Esophagus muscularis mucosa (tissue), 4 donors: ENCODE data around the gene PGM3. TPM values are rescaled to one million over a fixed set of nuclear protein-coding genes. Genes with fewer than 3 reads are reported as not detected.

ENCODE experiments used
- DNase-seq: peaks from one replicate; pipeline ENCODE4 v3.0.0-alpha.2; 2017; ENCODE audit errors: extremely low spot score
- H3K27ac ChIP-seq, 4 donors: fragments of 200-600 bp; sonication (generic); replicated peaks in 1 of 4; 1 replicate in 3 of 4; 2 replicates in 1 of 4; pipeline ENCODE4 v1.5.1; 2016 to 2019; ENCODE audit warnings: mild to moderate bottlenecking in 1 of 4
- H3K27me3 ChIP-seq, 4 donors: fragments of 200-600 bp; sonication (generic); one replicate each; pipeline versions ENCODE4 v1.5.1 to v1.6.0; 2016 to 2019
- H3K36me3 ChIP-seq, 4 donors: fragments of 200-600 bp; sonication (generic); one replicate each; pipeline ENCODE4 v1.5.1; 2016 to 2019
- H3K4me1 ChIP-seq, 4 donors: fragments of 200-600 bp; sonication (generic); one replicate each; pipeline ENCODE4 v1.5.1; 2016 to 2019
- H3K4me3 ChIP-seq, 4 donors: fragments of 200-600 bp; sonication (generic); 1 replicate in 2 of 4; 2 replicates in 2 of 4; pipeline ENCODE4 v1.5.1; 2016 to 2019; ENCODE audit warnings: mild to moderate bottlenecking in 4 of 4, moderate library complexity in 1 of 4
- H3K9me3 ChIP-seq, 4 donors: fragments of 200-600 bp; sonication (generic); 1 replicate in 3 of 4; 2 replicates in 1 of 4; pipeline ENCODE4 v1.5.1; 2016 to 2019
- EP300 ChIP-seq: sonication (generic); formaldehyde crosslinking; IDR thresholded peaks from one replicate; pipeline ENCODE4 v1.6.1; 2017; ENCODE audit warnings: antibody characterized with exemption
- POLR2A ChIP-seq: fragments of 450-650 bp; IDR thresholded peaks from one replicate; pipeline ENCODE4 v1.6.1; 2017; ENCODE audit warnings: antibody characterized with exemption, moderate library complexity, mild to moderate bottlenecking, low read depth
- POLR2AphosphoS5 ChIP-seq, 2 donors: sonication (generic); formaldehyde crosslinking; IDR thresholded peaks; one replicate each; pipeline ENCODE4 v1.6.1; 2017; ENCODE audit warnings: antibody characterized with exemption in 2 of 2
- WGBS: methylation state at CpG from one replicate; pipeline ENCODE4 v1.1.5; 2018; 5-methylcytosine and 5-hydroxymethylcytosine counted together
- intact Hi-C: fragments of 100-400 bp; cut with DNase I; formaldehyde crosslinking; loops from one replicate; pipeline ENCODE4 v1.15.1; 2023
- total RNA-seq, 4 donors: library from RNA; depleted of rRNA; stranded (reverse); fragments of >200 nt; gene quantifications; one replicate each; pipeline versions ENCODE4 v1.1.0 to v1.2.1, GENCODE V29; 2016
- TF ChIP-seq, protein P1 (sequence below), 3 experiments: fragments of 200-600 bp in 2 of 3; fragments of 450-650 bp in 1 of 3; sonication (generic) in 2 of 3; IDR thresholded peaks; one replicate each; pipeline ENCODE4 v1.5.1; 2017 to 2019; ENCODE audit warnings: antibody characterized with exemption in 3 of 3, mild to moderate bottlenecking in 2 of 3, moderate library complexity in 1 of 3

The PGM3 gene
- total RNA-seq, 4 donors from 2014 or later: 7.1 to 15.4 (median 8.9) TPM

DNA sequence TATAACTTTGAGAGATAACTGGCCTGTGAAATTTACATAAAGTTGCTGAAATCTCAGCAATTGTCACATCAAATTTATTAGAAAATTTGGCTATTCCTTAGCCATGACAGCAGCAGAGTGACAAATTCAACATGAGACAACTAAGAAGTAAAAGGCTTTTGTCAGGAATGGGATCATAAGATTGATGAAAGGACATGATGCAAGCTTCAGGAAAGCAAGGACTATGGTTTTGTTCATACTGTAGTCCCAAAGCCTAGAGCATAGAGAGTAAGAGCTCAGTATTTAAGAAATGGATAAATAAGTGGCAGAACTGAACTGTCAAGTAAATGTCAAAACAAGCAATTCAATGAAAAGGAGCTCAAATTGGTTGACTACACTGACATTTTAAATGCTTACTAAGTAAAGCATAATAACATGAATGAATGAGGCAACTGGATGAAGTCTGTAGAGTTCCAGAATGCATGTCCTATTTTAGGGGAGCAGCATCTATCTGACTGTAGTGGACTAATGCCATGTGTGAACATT is 12.6 kb downstream of the PGM3 start:
- Histone ChIP-seq H3K4me1 (no peaks in the 10 kb centered on the region), H3K9me3 (no peaks in the 10 kb centered on the region), H3K27me3 (no peaks in the 10 kb centered on the region), H3K36me3 (peaks cover 0 to 94% (median 43%) of the 10 kb centered on the region in 4 donors), H3K4me3 (no peak overlapping the region), H3K27ac (no peak overlapping the region)
- DNase-seq: no peak
- TF ChIP-seq POLR2AphosphoS5 (IDR thresholded peaks at IDR 0.05) (no peak), POLR2A (no peak), EP300 (no peak)
- TF ChIP-seq, protein P1, sequence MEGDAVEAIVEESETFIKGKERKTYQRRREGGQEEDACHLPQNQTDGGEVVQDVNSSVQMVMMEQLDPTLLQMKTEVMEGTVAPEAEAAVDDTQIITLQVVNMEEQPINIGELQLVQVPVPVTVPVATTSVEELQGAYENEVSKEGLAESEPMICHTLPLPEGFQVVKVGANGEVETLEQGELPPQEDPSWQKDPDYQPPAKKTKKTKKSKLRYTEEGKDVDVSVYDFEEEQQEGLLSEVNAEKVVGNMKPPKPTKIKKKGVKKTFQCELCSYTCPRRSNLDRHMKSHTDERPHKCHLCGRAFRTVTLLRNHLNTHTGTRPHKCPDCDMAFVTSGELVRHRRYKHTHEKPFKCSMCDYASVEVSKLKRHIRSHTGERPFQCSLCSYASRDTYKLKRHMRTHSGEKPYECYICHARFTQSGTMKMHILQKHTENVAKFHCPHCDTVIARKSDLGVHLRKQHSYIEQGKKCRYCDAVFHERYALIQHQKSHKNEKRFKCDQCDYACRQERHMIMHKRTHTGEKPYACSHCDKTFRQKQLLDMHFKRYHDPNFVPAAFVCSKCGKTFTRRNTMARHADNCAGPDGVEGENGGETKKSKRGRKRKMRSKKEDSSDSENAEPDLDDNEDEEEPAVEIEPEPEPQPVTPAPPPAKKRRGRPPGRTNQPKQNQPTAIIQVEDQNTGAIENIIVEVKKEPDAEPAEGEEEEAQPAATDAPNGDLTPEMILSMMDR (IDR thresholded peaks at IDR 0.05): no peak
- intact Hi-C loops: no loop called here

DNA sequence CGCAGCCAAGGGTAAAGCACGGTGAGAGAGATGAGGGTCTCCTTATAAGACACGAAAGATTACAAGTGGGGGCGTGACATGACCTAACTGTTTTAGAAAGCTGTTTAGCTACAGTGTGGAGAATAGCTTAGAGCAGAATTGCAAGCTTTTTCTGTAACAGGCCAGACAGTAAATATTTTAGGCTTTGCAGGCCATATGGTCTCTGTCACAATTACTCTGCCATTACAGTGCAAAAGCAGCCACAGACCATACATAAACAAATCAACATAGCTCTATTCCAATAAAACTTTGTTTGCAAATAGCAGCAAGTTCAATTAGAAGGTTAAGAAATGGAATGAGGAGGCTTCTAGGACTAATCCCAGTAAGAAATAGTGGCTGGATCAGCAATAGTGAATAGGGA is 16.8 kb downstream of the PGM3 start:
- Histone ChIP-seq H3K9me3 (no peaks in the 10 kb centered on the region), H3K4me3 (no peak overlapping the region), H3K4me1 (no peaks in the 10 kb centered on the region), H3K27me3 (no peaks in the 10 kb centered on the region), H3K27ac (no peak overlapping the region), H3K36me3 (peaks cover 16 to 90% (median 60%) of the 10 kb centered on the region in 4 donors)
- TF ChIP-seq, protein P1 (IDR thresholded peaks at IDR 0.05): no peak
- no peak for TF ChIP-seq POLR2A
- TF ChIP-seq POLR2AphosphoS5 (IDR thresholded peaks at IDR 0.05): no peak
- no peak for TF ChIP-seq EP300
- intact Hi-C loops: no loop called here
- 58% methylated on average over 4 of the region's 4 CpGs for WGBS
- DNase-seq: no peak

DNA sequence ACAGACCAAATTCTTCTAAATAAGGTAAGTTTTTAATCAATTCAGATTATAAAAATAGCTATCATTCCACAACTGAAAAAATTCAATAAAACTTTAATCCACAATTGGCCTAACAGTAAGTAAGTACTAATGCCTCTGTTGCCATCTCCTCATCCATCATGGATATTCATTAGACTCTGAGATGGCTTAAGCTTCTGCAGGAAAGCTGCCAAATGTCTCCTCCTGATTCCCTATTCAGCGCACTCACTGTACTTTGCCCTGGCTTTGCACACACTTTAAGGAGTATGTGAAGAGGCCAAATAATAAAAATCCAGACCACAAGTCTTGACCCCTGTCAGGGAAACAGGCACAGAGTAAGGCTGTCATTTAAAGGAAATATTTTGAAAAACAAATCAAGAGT is 23.6 kb downstream of the PGM3 start:
- 33% methylated on average over 1 of the region's 1 CpG for WGBS
- H3K36me3 ChIP-seq: peaks cover 40 to 99% (median 90%) of the 10 kb centered on the region in 4 donors
- no peaks in the 10 kb centered on the region for H3K27me3 ChIP-seq

DNA sequence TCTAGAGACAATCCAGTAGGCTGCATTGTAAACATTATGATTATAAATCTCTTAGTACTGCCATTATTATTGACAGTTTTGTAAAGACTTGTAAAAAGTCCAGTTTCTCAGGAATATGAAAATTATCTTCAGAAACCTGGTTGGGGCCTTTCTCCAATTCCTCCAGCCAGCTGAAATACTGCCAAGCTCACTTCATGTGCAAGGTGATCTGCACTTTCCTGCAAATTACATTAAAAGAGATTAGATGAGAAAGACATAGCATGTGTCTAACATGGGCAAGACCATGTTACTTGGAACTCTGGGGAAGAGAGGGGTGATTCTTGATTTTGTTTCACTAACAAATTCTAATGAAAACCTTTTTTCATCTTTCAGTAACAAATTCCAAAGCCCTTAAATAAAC is 24.0 kb downstream of the PGM3 start:
- Histone ChIP-seq H3K27me3 (no peaks in the 10 kb centered on the region), H3K36me3 (peaks cover 38 to 100% (median 93%) of the 10 kb centered on the region in 4 donors), H3K9me3 (no peaks in the 10 kb centered on the region), H3K4me1 (peaks cover 0 to 9% (median 3%) of the 10 kb centered on the region in 4 donors), H3K4me3 (no peak overlapping the region), H3K27ac (no peak overlapping the region)
- no peak for TF ChIP-seq POLR2AphosphoS5 (IDR thresholded peaks at IDR 0.05)
- TF ChIP-seq, protein P1 (IDR thresholded peaks at IDR 0.05): no peak
- TF ChIP-seq EP300: no peak
- TF ChIP-seq POLR2A: no peak
- intact Hi-C loops: no loop called here
- no peak for DNase-seq

More for the DNA sequence above, 23.6 kb downstream of the PGM3 start:
- H3K27ac ChIP-seq: no peak overlapping the region
- H3K4me3 ChIP-seq: no peak overlapping the region
- peaks cover 0 to 9% (median 3%) of the 10 kb centered on the region in 4 donors for H3K4me1 ChIP-seq
- intact Hi-C loops: no loop called here
- no peak for TF ChIP-seq EP300
- no peak for TF ChIP-seq POLR2AphosphoS5 (IDR thresholded peaks at IDR 0.05)
- TF ChIP-seq, protein P1 (IDR thresholded peaks at IDR 0.05): no peak
- no peak for TF ChIP-seq POLR2A
- DNase-seq: no peak
- H3K9me3 ChIP-seq: no peaks in the 10 kb centered on the region

DNA sequence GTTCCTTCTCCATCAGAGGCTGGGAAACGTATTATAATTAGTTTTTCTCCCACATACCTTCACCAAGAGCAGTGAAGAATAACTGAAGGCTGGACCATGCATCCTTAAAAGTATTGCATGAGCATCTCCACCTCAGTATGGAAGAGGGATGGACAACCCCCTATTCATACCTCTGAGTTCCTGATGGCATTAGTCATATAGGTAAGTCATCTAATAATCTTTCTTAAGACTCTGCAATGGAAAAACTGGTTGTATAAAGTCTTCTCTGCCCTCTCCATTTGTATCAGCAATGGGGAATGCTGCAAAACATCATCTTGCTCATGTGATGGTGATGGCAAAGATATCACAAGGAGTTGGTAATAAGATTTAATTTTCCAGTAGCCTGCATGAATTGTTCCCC is 24.5 kb downstream of the PGM3 start:
- TF ChIP-seq, protein P1 (IDR thresholded peaks at IDR 0.05): no peak
- no peak for TF ChIP-seq POLR2AphosphoS5 (IDR thresholded peaks at IDR 0.05)
- Histone ChIP-seq H3K27ac (no peak overlapping the region), H3K9me3 (no peaks in the 10 kb centered on the region), H3K36me3 (peaks cover 32 to 100% (median 90%) of the 10 kb centered on the region in 4 donors), H3K27me3 (no peaks in the 10 kb centered on the region), H3K4me3 (no peak overlapping the region), H3K4me1 (peaks cover 0 to 9% (median 3%) of the 10 kb centered on the region in 4 donors)
- 82% methylated on average over 1 of the region's 1 CpG for WGBS
- intact Hi-C loops: no loop called here
- DNase-seq: no peak
